SKM-1 treated with dmso at 0.1 percent for 144 hours (cell line): ENCODE measurements around the gene ZNF74.
"Not testable (repeated sequence)": the region's sequence is repeated elsewhere in the genome, so short reads cannot be mapped to it uniquely, and the experiment has no call there.

Source experiments
- DNase-seq: peaks from one replicate; lab custom pipeline; 2025; ENCODE audit not compliant: unreplicated experiment; lab: John Stamatoyannopoulos, UW

The ZNF74 gene

DNA sequence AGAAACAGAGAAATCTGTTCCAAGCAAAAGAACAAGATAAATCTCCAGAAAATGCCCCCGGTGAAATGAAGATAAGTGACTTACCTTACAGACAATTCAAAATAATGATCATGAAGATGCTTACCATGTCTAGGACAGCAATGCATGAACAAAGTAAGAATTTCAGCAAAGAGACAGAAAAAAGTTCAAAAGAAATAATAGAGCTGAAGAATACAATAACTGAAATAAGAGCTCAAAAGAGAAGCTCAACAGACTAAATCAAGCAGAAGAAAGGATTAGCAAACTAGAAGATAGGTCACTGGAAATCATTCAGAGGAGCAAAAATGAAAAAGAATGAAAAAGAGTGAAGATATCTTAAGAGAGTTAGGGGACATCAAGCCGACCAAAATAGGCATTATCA is 19.8 kb upstream of the ZNF74 start:
- DNase-seq = not testable (repeated sequence)

DNA sequence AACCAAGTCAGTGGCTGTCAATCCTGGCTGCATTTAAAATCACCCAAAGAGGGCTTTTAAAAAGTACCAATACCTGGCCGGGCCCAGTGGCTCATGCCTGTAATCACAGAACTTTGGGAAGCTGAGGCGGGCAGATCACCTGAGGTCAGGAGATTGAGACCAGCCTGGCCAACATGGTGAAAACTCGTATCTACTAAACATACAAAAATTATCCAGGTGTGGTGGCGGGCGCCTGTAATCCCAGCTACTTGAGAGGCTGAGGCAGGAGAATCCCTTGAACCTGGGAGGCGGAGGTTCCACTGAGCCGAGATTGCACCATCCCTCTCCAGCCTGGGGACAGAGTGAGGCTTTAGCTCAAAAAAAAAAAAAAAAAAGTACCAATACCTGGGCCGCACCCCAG is 17.7 kb upstream of the ZNF74 start:
- DNase-seq = not testable (repeated sequence)

DNA sequence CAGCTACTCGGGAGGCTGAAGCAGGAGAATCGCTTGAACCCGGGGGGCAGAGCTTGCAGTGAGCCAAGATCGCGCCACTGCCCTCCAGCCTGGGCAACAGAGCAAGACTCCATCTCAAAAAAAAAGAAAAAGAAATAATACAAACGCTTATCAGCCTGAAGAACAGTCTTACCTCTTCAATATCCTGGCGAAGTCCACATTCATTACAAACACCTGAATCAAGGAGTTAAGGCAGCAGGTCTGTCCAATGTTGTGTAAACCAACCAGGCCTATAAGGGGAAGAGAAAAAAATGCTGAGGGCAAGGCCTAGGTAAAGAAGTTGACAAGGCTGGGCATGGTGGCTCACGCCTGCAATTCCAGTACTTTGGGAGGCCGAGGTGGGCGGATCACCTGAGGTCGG is 17.0 kb upstream of the ZNF74 start:
- not testable (repeated sequence) for DNase-seq

DNA sequence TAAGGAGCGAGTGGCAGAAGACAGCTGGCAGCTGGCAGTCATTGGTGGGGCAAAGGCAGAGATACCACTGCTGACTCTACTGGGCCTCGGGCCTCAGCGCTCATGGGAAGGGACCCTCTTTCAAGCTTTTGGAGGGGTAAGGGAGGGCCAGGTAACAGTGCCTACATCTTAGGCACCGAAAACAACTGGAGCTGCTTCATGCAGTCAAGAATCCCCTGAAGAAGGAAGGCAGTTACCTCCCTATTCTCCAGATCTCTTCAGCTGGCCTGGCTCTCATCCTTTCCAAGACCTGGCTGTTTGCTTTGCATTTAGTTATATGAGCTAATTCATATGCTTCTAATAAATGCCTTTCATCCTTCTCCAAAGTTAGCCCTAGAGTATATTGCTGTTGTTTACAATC is 15.8 kb upstream of the ZNF74 start:
- DNase-seq = no peak

DNA sequence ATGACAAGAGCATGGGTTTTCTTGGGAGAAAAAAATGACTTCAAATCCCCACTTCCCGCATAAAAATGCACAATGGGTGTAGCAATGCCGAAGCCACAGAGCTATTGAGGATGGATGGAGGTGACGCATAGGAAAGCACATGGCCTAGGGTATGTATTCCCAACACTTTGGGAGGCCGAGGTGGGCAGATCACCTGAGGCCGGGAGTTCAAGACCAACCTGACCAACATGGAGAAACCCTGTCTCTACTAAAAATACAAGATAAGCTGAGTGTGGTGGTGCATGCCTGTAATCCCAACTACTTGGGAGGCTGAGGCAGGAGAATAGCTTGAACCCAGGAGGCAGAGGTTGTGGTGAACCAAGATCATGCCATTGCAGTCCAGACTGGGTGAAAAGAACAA is 15.3 kb upstream of the ZNF74 start:
- not testable (repeated sequence) for DNase-seq

DNA sequence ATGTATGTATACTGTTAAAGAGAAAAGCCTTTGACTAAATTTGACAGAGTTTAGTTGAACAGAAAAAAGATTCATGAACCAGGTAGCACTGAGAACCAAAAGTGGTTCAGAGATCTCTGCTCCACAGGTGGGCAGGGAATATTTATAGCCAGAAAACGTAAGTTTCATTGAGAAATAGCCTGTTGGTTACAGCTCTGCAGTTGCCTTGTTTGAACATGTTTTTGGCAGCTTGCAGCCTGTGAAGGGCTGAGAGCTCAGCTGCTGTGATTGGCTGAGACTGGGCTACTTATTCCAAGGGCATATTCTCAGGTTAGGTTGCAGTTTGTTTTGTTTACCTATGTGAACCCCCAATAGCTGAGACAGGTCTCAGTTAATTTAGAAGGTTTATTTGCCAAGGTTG is 13.5 kb upstream of the ZNF74 start:
- no peak for DNase-seq

DNA sequence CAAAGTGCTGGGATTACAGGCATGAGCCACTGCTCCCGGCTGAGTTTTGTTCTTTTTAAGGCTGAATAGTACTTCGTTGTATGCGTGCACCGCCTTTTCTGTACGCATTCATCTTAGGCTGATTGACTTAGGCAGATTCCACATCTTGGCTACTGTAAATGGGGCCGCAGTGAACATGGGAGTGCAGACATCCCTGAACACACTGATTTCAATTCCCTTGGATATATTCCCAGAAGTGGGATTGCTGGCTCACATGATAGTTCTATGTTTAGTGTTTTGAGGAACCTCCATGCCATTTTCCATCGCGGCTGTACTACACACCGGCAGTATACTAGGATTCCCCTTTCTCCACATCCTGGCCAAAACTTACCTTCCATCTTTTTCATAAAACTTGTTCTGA is 10.4 kb upstream of the ZNF74 start:
- DNase-seq = no peak

DNA sequence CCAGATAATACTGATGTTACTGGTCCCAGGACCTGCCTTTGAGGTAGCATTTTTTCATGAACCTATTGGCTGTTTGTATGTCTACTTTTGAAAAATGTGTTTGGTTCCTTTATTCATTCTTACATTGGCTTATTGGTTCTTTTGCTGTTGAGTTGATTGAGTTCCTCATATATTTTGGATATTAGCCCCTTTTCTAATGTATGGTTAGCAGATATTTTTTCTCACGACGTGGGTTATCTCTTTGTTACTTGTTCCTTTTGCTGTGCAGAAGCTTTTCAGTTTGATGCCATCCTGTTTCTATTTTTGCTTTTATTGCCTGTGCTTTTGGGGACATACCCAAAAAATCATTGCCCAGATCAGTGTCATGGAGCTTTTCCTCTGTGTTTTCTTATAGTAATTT is 9.8 kb upstream of the ZNF74 start:
- no peak for DNase-seq

DNA sequence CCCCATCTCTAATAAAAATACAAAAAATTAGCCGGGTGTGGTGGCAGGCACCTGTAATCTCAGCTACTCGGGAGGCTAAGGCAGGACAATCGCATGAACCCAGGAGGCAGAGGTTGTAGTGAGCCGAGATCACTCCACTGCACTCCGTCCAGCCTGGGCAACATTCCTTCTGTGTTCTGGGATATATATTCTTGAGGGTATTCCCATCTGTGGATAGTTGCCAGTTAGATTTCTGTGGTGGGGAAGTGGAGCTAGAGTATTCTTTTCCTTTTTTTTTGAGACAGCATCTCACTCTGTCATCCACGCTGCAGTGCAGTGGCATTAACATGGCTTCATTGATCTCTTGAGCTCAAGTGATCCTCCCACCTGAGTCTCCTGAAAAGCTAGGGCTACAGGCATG is 9.1 kb upstream of the ZNF74 start:
- no peak for DNase-seq

DNA sequence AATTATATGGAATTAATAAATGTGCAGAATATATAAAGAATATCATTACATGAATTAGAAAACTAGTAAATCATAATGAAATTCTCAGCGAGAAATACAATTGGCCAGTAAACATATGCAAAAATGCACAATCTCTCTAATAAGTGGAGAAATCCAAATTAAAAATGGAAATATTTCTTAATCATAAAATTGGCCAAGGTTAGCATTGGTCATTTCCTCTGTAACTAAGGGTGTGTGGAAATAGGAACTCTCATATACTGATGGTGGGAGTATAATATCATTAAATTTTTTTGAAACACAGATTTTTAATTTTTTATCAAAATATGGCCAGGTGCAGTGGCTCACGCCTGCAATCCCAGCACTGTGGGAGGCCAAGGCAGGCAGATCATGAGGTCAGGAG is 7.6 kb upstream of the ZNF74 start:
- DNase-seq = no peak

DNA sequence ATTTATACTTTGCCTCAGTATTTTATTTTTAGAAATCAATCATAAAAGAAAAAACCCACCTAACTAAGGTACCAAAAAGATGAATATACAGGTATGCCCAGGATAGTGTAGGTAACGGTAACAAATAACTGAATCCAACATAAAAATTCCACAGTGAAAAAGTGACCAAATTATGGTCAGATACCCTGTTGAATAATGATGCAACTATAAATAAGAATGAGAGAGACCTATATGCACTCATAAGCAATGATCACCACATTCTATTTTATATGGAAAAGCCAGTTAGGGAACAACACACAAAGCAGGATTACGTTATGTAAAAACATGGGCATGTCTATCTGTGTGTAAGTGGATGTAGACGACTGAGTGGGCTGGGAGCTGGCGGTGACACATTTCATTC is 7.0 kb upstream of the ZNF74 start:
- DNase-seq = no peak

DNA sequence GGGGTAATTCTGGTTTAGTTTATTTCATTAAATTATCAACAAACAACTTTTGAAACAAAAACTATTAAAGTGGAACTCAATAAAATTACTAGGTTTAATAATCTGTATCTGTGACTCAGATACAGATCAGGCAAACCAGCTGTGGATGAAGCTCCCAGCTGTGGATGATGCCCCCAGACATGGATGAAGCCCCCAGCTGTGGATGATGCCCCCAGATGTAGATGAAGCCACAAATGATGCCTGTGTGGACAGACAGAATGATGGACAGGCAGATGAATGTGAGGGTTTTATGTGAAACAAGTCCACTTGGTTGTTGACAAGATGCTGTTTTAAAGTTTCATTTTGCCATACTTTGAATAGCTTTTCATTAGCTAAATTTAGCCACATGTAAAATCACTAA is 5.8 kb upstream of the ZNF74 start:
- DNase-seq = no peak

DNA sequence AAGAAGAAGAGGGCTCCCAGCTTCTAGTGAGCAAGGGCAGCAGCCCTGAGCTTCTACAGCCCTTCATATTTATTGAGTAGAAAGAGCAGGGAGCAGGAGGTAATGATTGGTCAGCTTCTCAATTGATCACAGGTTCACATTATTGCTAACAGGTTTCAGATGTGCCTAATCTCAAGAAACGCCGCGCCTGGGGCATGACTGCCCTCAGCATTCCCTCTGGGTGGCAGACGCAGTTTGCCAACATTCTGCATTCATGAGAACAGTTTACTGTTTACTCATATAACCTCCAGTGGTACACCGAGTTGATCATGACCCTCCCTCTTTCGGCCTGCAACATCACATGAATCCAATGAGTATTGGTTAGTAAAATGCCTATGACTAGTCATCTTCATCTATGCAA is 4.7 kb upstream of the ZNF74 start:
- DNase-seq = no peak

DNA sequence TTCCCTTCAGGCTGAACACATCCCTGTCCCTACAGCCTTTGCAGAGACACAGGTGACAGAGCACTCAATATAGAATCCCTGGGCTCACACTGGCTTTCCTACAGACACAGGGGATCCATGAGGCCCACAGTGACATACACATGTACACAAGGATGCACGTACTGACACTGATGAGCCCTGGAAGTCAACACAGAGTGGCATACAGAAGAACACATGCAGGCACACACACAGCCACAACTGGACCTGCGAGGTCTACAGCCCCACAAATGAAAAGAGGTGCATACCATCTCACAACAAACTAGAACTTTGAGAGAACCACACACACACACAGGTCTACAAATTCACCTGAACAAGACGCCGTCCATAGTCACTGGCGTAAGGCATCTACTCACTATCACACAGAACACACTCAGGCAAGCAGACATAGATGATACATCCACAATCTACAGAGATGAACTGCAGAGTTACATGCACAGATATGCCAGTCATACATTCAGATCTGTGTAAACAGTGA is 3.5 kb upstream of the ZNF74 start:
- DNase-seq = no peak

DNA sequence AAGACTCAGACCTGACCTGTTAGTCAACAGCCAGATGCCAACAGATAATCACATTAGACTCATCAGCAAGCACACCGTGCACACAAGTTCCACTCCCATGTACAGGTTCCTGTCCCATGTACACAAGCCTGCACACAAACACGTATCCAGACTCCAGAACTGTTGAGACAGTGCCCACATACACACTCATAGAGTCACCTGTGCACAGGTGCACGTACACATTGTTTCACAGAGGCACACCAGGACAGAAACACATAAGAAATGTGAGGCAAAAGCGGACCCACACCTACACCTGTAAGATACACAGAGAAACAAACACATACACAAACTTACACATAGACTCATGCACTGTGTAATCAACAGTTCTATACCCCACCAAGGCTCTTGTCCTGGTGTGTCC is 2.7 kb upstream of the ZNF74 start:
- no peak for DNase-seq

DNA sequence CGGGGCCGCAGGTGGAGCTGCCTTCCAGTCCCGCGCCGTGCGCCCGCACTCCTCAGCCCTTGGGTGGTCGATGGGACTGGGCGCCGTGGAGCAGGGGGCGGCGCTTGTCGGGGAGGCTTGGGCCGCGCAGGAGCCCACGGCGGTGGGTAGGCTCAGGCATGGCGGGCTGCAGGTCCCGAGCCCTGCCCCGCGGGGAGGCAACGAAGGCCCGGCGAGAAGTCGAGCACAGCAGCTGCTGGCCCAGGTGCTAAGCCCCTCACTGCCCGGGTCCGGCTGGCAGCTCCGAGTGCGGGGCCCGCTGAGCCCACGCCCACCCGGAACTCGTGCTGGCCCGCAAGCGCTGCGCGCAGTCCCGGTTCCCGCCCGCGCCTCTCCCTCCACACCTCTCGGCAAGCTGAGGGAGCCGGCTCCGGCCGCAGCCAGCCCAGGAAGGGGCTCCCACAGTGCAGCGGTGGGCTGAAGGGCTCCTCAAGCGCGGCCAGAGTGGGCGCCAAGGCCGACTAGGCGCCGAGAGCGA is 1.5 kb upstream of the ZNF74 start:
- not testable (repeated sequence) for DNase-seq

DNA sequence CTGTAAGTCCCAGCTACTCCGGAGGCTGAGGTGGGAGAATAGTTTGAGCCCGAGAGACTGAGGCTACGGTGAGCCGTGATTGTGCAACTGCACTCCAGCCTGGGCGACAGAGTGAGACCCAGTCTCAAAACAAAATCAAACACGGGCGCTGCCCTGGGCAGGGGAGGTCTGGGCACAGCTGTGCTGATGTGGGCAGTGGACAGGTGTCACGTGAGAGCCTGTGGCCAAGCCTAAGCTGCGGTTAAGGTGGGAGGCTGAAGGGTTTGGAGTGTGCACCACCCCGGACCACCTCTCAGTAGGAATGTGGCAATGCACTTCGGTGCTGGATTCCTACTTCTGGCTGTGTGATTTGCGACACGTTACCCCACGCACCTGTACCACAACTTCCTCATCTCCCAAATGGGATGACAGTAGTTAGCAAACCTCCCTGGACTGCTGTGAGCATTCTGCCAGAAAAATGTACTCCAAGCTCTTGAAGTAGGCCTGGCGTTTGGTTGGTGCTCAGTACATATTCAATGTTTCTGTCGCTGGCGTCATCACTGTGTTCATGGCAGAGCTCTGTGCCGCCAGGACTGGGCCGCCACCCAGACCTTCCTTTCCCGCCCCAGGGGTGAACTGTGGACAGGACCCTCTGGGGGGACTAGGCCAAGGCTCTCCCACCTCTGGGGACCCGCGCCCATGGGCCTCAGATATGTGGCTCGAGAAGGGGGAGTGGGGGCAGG is 807 bp upstream of the ZNF74 start:
- DNase-seq = no peak

DNA sequence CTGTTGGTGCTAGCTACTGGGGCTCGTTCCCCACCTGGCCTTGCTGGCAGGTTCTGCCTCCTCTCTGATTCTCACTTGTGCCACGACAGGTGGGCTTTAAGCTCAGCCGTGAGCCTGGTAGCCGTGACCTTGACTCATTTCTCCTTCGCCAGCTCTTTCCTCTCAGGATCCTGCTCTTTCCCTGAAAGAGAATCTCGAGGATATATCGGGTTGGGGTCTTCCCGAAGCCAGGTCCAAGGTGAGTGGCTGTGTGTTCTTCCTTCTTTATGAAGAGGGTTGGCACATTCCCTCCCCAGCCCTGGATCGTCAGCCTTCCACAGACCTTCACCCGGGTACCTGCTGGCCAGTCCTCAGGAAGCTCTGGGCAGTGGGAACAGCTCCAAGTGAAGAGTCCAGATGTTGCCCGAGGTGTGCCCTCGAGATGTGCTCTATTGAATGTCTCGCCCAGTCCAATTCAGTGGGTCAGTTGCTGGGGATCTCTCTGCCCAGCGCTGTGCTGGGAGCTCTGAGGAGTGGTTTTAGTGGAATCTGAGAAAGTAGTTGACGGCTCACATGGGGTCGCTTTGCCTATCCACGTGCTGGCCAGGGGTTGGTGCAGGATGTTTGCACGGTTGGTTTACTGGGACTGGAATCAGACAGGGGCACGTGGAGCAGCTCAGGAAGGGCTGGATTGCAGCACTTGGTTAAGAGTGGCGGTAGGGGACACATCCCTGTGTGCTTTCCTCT is 1.4 kb downstream of the ZNF74 start:
- no peak for DNase-seq

DNA sequence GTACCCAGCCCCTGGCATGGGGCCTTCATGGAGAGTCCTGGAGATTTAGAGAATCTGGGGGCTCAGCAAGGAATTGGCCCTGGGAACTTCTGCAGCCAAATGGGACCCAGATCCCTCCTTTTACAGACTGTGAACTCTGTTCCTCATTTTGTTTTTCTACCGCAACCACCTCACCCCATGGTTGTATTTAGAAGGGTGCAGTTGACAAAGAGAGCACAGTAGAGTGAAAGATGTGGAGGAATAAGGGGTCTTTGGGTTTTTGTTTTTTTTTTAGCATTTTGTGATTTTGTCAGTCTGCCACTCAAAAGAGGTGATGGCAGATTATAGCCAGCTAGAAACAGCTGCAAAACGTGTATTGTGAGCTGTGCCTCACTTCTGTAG is 1.9 kb downstream of the ZNF74 start:
- no peak for DNase-seq

DNA sequence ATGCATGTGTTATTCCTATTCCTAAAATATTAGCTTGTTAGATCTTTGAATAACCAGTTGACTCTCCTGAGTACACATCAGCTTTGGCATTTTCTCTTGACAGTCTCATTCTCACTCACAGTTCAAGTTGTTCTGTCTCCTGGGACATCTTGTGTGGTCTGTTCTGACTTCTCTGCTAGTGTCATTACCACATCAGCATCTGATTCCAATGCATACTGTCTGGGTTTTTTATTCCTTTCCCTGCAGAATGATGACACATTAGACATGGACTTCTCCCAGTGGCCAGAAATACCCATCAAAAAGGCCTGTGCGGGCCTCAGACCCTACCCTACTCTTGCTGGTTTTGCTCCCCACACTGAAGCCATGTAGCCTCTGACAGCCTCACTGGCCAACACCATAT is 2.7 kb downstream of the ZNF74 start:
- no peak for DNase-seq

DNA sequence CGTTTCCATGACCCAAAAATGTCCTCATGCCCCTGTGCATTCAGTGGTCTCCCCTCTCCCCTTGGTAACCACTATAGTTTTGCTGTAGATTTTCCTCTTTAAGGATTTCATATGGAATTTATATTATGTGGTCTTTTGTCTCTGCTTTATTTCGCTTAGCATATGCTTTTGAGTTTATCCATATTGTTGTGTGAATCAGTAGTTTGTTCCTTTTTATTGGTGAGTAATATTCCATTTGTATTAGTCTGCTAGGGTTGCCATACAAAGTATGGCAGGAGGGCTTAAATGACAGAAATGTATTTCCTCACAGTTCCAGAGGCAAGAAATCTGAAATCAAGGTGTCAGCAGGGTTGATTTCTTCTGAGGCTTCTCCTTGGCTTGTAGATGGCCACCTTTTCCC is 3.5 kb downstream of the ZNF74 start:
- DNase-seq = no peak

DNA sequence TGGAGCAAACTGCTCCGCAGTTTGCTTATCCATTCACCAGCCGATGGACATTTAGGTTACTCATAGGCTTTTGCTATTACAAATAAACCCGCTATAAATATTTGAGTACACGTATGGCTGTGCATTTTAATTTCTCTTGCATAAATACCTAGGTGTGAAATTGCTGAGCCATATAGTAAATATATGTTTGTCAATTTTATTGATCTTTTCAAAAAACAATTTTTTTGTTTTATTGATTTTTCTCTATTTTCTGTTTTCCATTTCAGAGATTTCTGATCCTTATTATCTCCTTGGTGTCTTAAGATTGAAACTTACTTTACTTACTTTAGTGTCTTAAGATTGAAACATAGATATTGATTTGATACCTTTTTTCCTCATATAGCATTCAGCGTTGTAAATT is 4.5 kb downstream of the ZNF74 start:
- DNase-seq = no peak
